BE2C (cell line): ENCODE results near the gene FMN2.

ENCODE experiments used
- DNase-seq: peaks from one replicate; pipeline ENCODE4 v3.0.0-alpha.2; 2020
- H3K27me3 ChIP-seq: fragments of 250-450 bp; sonication (Bioruptor Pico); 2 replicates; pipeline ENCODE4 v1.5.1; 2020; ENCODE audit warnings: mild to moderate bottlenecking
- H3K36me3 ChIP-seq: fragments of 250-450 bp; sonication (Bioruptor Pico); 2 replicates; pipeline ENCODE4 v1.5.1; 2020; ENCODE audit warnings: mild to moderate bottlenecking
- H3K4me1 ChIP-seq: fragments of 250-450 bp; sonication (Bioruptor Pico); 2 replicates; pipeline ENCODE4 v1.5.1; 2020
- H3K4me3 ChIP-seq: 2 replicates; pipeline ENCODE4 v1.5.1; 2011; ENCODE audit warnings: low read depth, low read length
- H3K9me3 ChIP-seq: fragments of 250-450 bp; sonication (Bioruptor Pico); 2 replicates; pipeline ENCODE4 v1.5.1; 2020
- CTCF ChIP-seq: IDR thresholded peaks from 2 replicates; pipeline ENCODE4 v1.5.1; 2012; ENCODE audit warnings: mild to moderate bottlenecking, low read depth, low read length

FMN2 gene

GRCh38 chr1:240284656-240285414 is 193.2 kb downstream of the FMN2 start:
- no peak for TF ChIP-seq CTCF
- no peaks in the 10 kb centered on the region for H3K4me1 ChIP-seq
- H3K9me3 ChIP-seq, result no peaks in the 10 kb centered on the region
- H3K36me3 ChIP-seq, result no peaks in the 10 kb centered on the region
- no peak overlapping the region for H3K4me3 ChIP-seq
- no peaks in the 10 kb centered on the region for H3K27me3 ChIP-seq
- no peak for DNase-seq

- H3K36me3 ChIP-seq, result no peaks in the 10 kb centered on the region
- no peaks in the 10 kb centered on the region for H3K4me1 ChIP-seq
- H3K4me3 ChIP-seq, result no peak overlapping the region
- no peak for DNase-seq
- H3K27me3 ChIP-seq, result no peaks in the 10 kb centered on the region
- no peak for TF ChIP-seq CTCF
- H3K9me3 ChIP-seq, result no peaks in the 10 kb centered on the region
These were observed 193.9 kb downstream of the FMN2 start for GRCh38 chr1:240285540-240285939.

- TF ChIP-seq CTCF, result no peak
- Histone ChIP-seq H3K4me1 (no peaks in the 10 kb centered on the region), H3K27me3 (no peaks in the 10 kb centered on the region), H3K9me3 (no peaks in the 10 kb centered on the region), H3K36me3 (no peaks in the 10 kb centered on the region), H3K4me3 (no peak overlapping the region)
- no peak for DNase-seq
These were observed 196.0 kb downstream of the FMN2 start for GRCh38 chr1:240287722-240288121.

GRCh38 chr1:240293706-240294105 is 202.0 kb downstream of the FMN2 start:
- no peaks in the 10 kb centered on the region for H3K36me3 ChIP-seq
- H3K9me3 ChIP-seq, result no peaks in the 10 kb centered on the region
- no peaks in the 10 kb centered on the region for H3K4me1 ChIP-seq
- no peak overlapping the region for H3K4me3 ChIP-seq
- no peaks in the 10 kb centered on the region for H3K27me3 ChIP-seq
- no peak for TF ChIP-seq CTCF
- DNase-seq, result no peak

GRCh38 chr1:240294566-240294965 is 202.9 kb downstream of the FMN2 start:
- no peaks in the 10 kb centered on the region for H3K27me3 ChIP-seq
- H3K9me3 ChIP-seq, result no peaks in the 10 kb centered on the region
- no peaks in the 10 kb centered on the region for H3K36me3 ChIP-seq
- DNase-seq, result no peak
- TF ChIP-seq CTCF, result no peak
- H3K4me1 ChIP-seq, result no peaks in the 10 kb centered on the region
- no peak overlapping the region for H3K4me3 ChIP-seq

GRCh38 chr1:240295811-240296210 is 204.1 kb downstream of the FMN2 start:
- no peak for DNase-seq
- no peaks in the 10 kb centered on the region for H3K27me3 ChIP-seq
- H3K36me3 ChIP-seq, result no peaks in the 10 kb centered on the region
- H3K4me3 ChIP-seq, result no peak overlapping the region
- no peak for TF ChIP-seq CTCF
- H3K4me1 ChIP-seq, result no peaks in the 10 kb centered on the region
- no peaks in the 10 kb centered on the region for H3K9me3 ChIP-seq
